OCI-LY1 (cell line): Measurements from ENCODE around the gene C20orf204.

Experiments
- EZH2 ChIP-seq: fragments of 200-600 bp; sonication (generic), shearing (Covaris generic); IDR thresholded peaks from 2 replicates; pipeline ENCODE4 v1.8.0; 2017; ENCODE audit warnings: borderline replicate concordance, mixed run types, mild to moderate bottlenecking, antibody characterized with exemption, low read length, moderate library complexity, mixed read lengths
- TF ChIP-seq, protein P1 (sequence below): fragments of 200-600 bp; sonication (generic), shearing (Covaris generic); IDR thresholded peaks from 2 replicates; pipeline ENCODE4 v1.5.1; 2017; ENCODE audit warnings: mild to moderate bottlenecking, antibody characterized with exemption, low read length, moderate library complexity, mixed read lengths

DNA sequence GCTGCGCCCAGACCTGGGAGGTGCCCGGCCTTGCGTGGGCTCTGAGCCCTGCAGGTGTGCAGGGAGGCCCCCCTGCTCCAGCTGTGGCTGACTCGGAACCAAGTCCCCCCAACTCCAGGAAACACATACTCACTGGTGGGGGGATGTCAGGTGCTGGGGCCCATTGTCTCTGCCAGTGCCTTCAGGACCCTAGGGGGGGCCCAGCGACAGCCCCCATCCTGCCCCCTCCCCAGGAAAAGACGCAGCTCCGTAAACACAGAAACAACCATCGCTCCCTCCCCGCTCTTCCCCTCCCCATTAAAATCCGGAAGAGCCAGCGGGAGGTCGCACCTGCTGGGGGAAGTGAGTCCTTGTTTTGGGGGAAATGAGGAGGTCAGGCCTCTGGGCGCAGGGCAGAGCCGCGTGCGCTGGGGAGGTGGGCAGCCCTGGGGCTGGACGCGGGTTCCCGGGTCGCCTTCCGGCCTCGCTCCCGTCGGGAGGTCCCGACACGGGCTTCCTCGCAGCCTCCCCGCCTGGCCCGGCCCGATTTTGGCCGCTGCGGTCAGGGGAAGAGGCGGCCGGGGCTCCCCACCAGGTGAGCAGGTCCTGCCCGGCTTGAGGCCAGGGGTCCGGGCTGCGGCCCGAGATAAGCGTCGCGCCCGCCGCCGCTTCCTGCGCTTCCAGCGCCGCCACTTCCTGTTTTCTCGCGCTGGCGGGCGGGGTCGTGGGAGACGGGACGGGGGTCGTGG lies 6.2 kb downstream of the C20orf204 start:
- TF ChIP-seq, protein P1, sequence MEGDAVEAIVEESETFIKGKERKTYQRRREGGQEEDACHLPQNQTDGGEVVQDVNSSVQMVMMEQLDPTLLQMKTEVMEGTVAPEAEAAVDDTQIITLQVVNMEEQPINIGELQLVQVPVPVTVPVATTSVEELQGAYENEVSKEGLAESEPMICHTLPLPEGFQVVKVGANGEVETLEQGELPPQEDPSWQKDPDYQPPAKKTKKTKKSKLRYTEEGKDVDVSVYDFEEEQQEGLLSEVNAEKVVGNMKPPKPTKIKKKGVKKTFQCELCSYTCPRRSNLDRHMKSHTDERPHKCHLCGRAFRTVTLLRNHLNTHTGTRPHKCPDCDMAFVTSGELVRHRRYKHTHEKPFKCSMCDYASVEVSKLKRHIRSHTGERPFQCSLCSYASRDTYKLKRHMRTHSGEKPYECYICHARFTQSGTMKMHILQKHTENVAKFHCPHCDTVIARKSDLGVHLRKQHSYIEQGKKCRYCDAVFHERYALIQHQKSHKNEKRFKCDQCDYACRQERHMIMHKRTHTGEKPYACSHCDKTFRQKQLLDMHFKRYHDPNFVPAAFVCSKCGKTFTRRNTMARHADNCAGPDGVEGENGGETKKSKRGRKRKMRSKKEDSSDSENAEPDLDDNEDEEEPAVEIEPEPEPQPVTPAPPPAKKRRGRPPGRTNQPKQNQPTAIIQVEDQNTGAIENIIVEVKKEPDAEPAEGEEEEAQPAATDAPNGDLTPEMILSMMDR: no peak
- no peak for TF ChIP-seq EZH2
